AG09319 (cell line): ENCODE data around the gene SKI.

Experiments used
- DNase-seq: peaks from one replicate; pipeline ENCODE4 v3.0.0-alpha.2; 2010; ENCODE audit warnings: low read depth; ENCODE audit errors: extremely low read depth
- CTCF ChIP-seq: IDR thresholded peaks from 2 replicates; pipeline ENCODE4 v1.5.1; 2011; ENCODE audit warnings: low read depth, mild to moderate bottlenecking, inconsistent platforms, low read length, moderate library complexity

The SKI gene

GRCh38 chr1:2189459-2190425 is 38.4 kb upstream of the SKI start:
- DNase-seq = peak; percentile 91
- TF ChIP-seq CTCF = no peak

DNA sequence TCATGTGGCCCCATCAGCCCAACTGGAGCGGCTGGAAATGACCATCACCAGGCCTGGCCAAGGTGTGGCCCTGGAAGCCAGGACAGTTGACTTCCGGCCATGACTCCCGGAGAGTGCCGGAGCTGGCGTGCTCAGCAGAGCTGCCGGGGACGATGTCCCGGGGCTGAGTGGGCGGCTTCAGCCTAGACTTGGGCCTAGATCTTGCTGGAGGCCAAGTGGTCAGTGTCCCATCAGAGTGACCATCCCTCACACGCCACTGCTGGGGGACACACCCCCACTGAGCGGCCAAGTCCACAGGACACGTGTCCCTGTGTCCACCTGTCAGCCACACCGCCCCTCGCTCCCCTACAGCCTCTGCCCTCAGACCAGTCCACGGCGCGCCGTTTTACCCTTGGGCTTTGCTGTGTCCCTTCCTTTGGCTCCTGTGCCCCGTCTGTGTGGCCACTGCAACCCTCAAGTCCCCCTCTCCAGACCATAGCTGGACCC is 37.6 kb upstream of the SKI start:
- DNase-seq = no peak
- TF ChIP-seq CTCF = no peak

- no peak for DNase-seq
- no peak for TF ChIP-seq CTCF
Measured at GRCh38 chr1:2192031-2192995, 35.8 kb upstream of the SKI start.

DNA sequence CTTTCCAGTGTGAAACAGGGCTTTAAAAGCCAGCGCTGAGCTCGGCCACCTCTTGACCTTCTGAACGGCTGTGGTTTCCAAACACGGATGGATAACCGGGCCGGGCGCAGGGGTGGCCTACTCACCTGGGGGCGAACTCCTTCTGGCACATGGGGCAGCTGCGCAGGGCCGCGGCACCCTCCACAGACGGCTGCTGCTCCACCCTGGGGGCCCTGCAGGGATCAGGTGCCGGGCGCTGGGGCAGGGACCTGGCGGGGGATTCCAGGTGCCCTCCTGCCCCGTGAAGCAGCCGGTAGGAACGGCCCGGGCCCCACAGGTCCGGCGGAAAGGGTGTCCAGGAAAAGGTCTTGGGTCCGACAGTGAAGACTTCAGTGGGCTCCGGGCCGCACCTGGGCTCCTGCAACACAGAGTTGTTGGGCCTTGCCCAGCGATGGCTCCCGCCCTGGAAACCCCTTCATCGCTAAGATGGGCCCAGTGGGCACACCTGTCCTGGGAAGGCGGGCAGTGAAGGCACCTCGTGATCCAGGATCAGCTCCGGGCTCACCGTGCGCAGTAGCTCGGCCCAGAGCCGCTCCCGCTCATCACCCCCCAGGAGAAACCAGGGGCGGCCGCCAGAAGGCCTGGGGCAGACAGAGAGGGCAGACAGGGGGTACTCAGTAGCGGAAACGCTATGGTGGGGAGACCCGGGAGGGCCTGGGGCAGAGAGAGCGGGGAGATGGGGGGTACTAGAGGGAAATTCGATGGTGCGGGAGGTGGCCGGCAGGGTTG is 34.4 kb upstream of the SKI start:
- no peak for TF ChIP-seq CTCF
- no peak for DNase-seq

GRCh38 chr1:2194319-2194897 is 33.7 kb upstream of the SKI start, which contains the start of gene FAAP20:
TSS of gene FAAP20 (minus strand) at chr1:2194772. CDS start at chr1:2194749, 23 bp downstream.
- no peak for DNase-seq
- no peak for TF ChIP-seq CTCF

DNA sequence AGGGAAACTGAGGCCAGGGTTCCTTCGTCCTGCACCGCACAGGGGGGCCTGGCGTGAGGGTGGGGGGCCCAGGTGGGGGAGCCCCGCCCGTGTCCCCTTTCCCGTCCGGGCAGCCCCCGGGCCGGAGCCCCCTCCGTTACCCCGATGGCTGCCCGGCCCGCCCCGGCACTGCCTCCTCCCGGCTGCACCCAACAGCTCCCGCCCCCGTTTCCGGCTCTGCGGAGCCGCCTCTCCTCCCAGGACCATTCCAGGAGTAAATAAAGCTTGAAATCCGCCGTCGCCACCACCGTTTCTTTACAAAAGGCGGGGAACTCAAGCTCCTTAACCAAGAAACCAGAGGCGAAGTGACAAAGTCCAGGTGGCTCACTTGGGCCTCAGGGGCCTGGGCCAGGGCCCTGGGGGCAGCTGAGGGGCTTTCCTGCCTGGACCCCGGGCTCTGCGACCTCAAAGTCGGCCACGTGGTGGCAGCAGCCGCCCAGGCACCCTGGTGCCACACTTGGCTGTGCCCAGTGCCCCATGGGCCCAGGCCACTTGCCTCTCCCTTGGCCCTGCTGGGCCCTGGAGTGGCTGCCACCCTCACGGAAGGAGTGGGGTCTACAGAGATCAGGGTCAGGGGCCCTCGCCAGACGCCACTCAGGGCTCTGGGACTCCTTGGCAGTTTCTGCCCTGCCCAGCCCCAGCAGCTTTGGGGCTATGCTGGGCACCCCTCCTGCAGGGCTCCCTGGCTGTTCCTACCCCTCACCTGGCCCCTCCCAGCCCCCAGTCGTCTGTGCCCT is 33.0 kb upstream of the SKI start:
- TF ChIP-seq CTCF = peak; percentile 89
- no peak for DNase-seq
